Measurements from ENCODE around the gene HINT3. TPM values are rescaled to one million over a fixed set of nuclear protein-coding genes. Genes with fewer than 3 reads are reported as not detected.
"Not testable (repeated sequence)": the region's sequence is repeated elsewhere in the genome, so short reads cannot be mapped to it uniquely, and the experiment has no call there.

Gene HINT3
- total RNA-seq, 1 experiment from 2014 or later, result 12.7 TPM

GRCh38 chr6:125950716-125951115 is 5.9 kb upstream of the HINT3 start:
- H3K9me2 ChIP-seq (ENCODE audit: insufficient read depth); H3K4me3 ChIP-seq (replicated peaks in 1 of 2; ENCODE audit: low read depth in 1 of 2, low read length in 2 of 2); H3K36me3 ChIP-seq (ENCODE audit: control insufficient read depth in 1 of 2, insufficient read depth in 2 of 2, low read length in 2 of 2); H2AFZ ChIP-seq (ENCODE audit: low read depth, low read length, poor library complexity, severe bottlenecking); DNase-seq (ENCODE audit: low read depth, low spot score); BruUV-seq (replicated peaks); H3K27ac ChIP-seq (ENCODE audit: low read depth, low read length); H4K20me1 ChIP-seq (ENCODE audit: insufficient read depth); H3K27me3 ChIP-seq (ENCODE audit: insufficient read depth, low read length); H3K4me1 ChIP-seq (ENCODE audit: control insufficient read depth in 1 of 2, insufficient read depth in 2 of 2, low read length in 2 of 2); H3K9ac ChIP-seq (ENCODE audit: low read length); H3K4me2 ChIP-seq (ENCODE audit: low read length); H3K9me3 ChIP-seq (ENCODE audit: control insufficient read depth in 1 of 2, insufficient read depth in 1 of 2, low read depth in 1 of 2, low read length in 2 of 2); intact Hi-C loops (cut with micrococcal nuclease); H3K79me2 ChIP-seq (ENCODE audit: insufficient read depth, low read length); ATAC-seq; RAD21 ChIA-PET (ENCODE audit: low non-redundant PET in 1 of 2, low total read pairs in 2 of 2, uncharacterized antibody in 2 of 2, unreplicated experiment in 2 of 2); POLR2A ChIA-PET: not testable (repeated sequence)
- CTCF ChIA-PET, result interaction anchor here (1.6 kb wide), 1 partner anchor 160 kb away, joined by 5 read pairs; the partner anchor contains the start of gene NCOA7

GRCh38 chr6:125951323-125951722 is 5.2 kb upstream of the HINT3 start:
- POLR2A ChIA-PET, result no interaction called here
- no peak for TF ChIP-seq SIN3A (IDR thresholded peaks at IDR 0.05; ENCODE audit: low read depth)
- no peak for TF ChIP-seq RAD21 (IDR thresholded peaks at IDR 0.05; ENCODE audit: low read depth)
- no peak for TF ChIP-seq POLR2AphosphoS5 (IDR thresholded peaks at IDR 0.05; ENCODE audit: low read depth, low read length)
- TF ChIP-seq, protein P1, sequence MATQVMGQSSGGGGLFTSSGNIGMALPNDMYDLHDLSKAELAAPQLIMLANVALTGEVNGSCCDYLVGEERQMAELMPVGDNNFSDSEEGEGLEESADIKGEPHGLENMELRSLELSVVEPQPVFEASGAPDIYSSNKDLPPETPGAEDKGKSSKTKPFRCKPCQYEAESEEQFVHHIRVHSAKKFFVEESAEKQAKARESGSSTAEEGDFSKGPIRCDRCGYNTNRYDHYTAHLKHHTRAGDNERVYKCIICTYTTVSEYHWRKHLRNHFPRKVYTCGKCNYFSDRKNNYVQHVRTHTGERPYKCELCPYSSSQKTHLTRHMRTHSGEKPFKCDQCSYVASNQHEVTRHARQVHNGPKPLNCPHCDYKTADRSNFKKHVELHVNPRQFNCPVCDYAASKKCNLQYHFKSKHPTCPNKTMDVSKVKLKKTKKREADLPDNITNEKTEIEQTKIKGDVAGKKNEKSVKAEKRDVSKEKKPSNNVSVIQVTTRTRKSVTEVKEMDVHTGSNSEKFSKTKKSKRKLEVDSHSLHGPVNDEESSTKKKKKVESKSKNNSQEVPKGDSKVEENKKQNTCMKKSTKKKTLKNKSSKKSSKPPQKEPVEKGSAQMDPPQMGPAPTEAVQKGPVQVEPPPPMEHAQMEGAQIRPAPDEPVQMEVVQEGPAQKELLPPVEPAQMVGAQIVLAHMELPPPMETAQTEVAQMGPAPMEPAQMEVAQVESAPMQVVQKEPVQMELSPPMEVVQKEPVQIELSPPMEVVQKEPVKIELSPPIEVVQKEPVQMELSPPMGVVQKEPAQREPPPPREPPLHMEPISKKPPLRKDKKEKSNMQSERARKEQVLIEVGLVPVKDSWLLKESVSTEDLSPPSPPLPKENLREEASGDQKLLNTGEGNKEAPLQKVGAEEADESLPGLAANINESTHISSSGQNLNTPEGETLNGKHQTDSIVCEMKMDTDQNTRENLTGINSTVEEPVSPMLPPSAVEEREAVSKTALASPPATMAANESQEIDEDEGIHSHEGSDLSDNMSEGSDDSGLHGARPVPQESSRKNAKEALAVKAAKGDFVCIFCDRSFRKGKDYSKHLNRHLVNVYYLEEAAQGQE (IDR thresholded peaks at IDR 0.05; ENCODE audit: low read depth), result no peak
- no peak for TF ChIP-seq JUND (IDR thresholded peaks at IDR 0.05)
- TF ChIP-seq ZBTB33 (IDR thresholded peaks at IDR 0.05; ENCODE audit: extremely low read depth, insufficient replicate concordance, low read length), result no peak
- no peak for TF ChIP-seq CBX3 (IDR thresholded peaks at IDR 0.05; ENCODE audit: low read depth)
- TF ChIP-seq ZFX (IDR thresholded peaks at IDR 0.05), result no peak
- no peak for TF ChIP-seq ZNF274 (IDR thresholded peaks at IDR 0.05; ENCODE audit: low read depth, low read length)
- no peak for TF ChIP-seq CEBPB (IDR thresholded peaks at IDR 0.05; ENCODE audit: low read depth)
- TF ChIP-seq ELF1 (IDR thresholded peaks at IDR 0.05; ENCODE audit: borderline replicate concordance, low read depth), result no peak
- no peak for TF ChIP-seq EGR1 (IDR thresholded peaks at IDR 0.05; ENCODE audit: low read depth)
- TF ChIP-seq FOSL1 (IDR thresholded peaks at IDR 0.05; ENCODE audit: low read depth), result no peak
- no peak for TF ChIP-seq SP1 (IDR thresholded peaks at IDR 0.05; ENCODE audit: low read depth)
- no peak for TF ChIP-seq TCF7L2 (IDR thresholded peaks at IDR 0.05; ENCODE audit: borderline replicate concordance, extremely low read depth, insufficient read depth, insufficient read length)

More at GRCh38 chr6:125951323-125951722, 5.2 kb upstream of the HINT3 start:
- RAD21 ChIA-PET (ENCODE audit: low non-redundant PET in 1 of 2, low total read pairs in 2 of 2, uncharacterized antibody in 2 of 2, unreplicated experiment in 2 of 2), result no interaction called here
- CTCF ChIA-PET, result interaction anchor here (1.6 kb wide), 1 partner anchor 161 kb away, joined by 5 read pairs; the partner anchor contains the start of gene NCOA7
- Histone ChIP-seq H2AFZ (ENCODE audit: low read depth, low read length, poor library complexity, severe bottlenecking) (no peak overlapping the region), H3K9ac (ENCODE audit: low read length) (no peak overlapping the region), H3K27me3 (ENCODE audit: insufficient read depth, low read length) (no peaks in the 10 kb centered on the region), H3K4me2 (ENCODE audit: low read length) (no peak overlapping the region), H3K36me3 (ENCODE audit: control insufficient read depth in 1 of 2, insufficient read depth in 2 of 2, low read length in 2 of 2) (no peaks in the 10 kb centered on the region), H3K9me2 (ENCODE audit: insufficient read depth) (no peaks in the 10 kb centered on the region), H4K20me1 (ENCODE audit: insufficient read depth) (no peaks in the 10 kb centered on the region), H3K4me3 (replicated peaks in 1 of 2; ENCODE audit: low read depth in 1 of 2, low read length in 2 of 2) (no peak overlapping the region), H3K27ac (ENCODE audit: low read depth, low read length) (no peak overlapping the region), H3K4me1 (ENCODE audit: control insufficient read depth in 1 of 2, insufficient read depth in 2 of 2, low read length in 2 of 2) (peaks cover 4 to 9% of the 10 kb centered on the region in 2 experiments; a peak in 3 of 4 replicates), H3K79me2 (ENCODE audit: insufficient read depth, low read length) (no peaks in the 10 kb centered on the region), H3K9me3 (ENCODE audit: control insufficient read depth in 1 of 2, insufficient read depth in 1 of 2, low read depth in 1 of 2, low read length in 2 of 2) (no peaks in the 10 kb centered on the region)
- intact Hi-C loops (cut with micrococcal nuclease), result no loop called here
- no peak for ATAC-seq
- no TSS peak for BruUV-seq (replicated peaks)
- DNase-seq (ENCODE audit: low read depth, low spot score), result no peak
